Activated naive CD4-positive, alpha-beta T cell treated with anti-CD3 and anti-CD28 coated beads, Interleukin-2, amount 50 U/mL, for 72 hours (primary cell): ENCODE measurements around the gene PLXNC1. TPM values are rescaled to one million over a fixed set of nuclear protein-coding genes. Genes with fewer than 3 reads are reported as not detected.

Source experiments
- ATAC-seq, 2 donors: fragments of 150-1000 bp; cut with Tn5 transposase; 2 replicates each; pipeline ENCODE4 v1.10.0; 2021; ENCODE audit warnings: mild to moderate bottlenecking in 2 of 2, moderate library complexity in 2 of 2
- DNase-seq, 2 donors: peaks; one replicate each; pipeline ENCODE4 v3.0.0; 2021 to 2022; ENCODE audit warnings: low spot score in 2 of 2
- H3K27ac Mint-ChIP-seq, 2 donors: one replicate each; pipeline ENCODE4 v1.8.0; 2022; ENCODE audit warnings: mild to moderate bottlenecking in 2 of 2, mixed read lengths in 2 of 2
- H3K36me3 Mint-ChIP-seq, 2 donors: one replicate each; pipeline ENCODE4 v1.8.0; 2022; ENCODE audit warnings: mixed read lengths in 2 of 2
- H3K9me3 Mint-ChIP-seq, 2 donors: one replicate each; pipeline ENCODE4 v1.8.0; 2022; ENCODE audit warnings: mixed read lengths in 2 of 2
- total RNA-seq, 2 donors: library from RNA; stranded (reverse); gene quantifications; one replicate each; pipeline ENCODE4 v1.2.3, GENCODE V29; 2022

The PLXNC1 gene
- total RNA-seq, 2 donors from 2014 or later: 3.1 to 9.2 TPM

- DNase-seq (no peak), ATAC-seq (peak in 1 of 2 donors; percentile 11)
- H3K27ac Mint-ChIP-seq: no peak overlapping the region
Observed at GRCh38 chr12:94148739-94149118, 352 bp downstream of the PLXNC1 start.

GRCh38 chr12:94149119-94149780 lies 873 bp downstream of the PLXNC1 start:
- peak in 1 of 2 donors; percentile 59 for DNase-seq
- peak; percentile 25 to 42 for ATAC-seq
- H3K36me3 Mint-ChIP-seq: peaks cover 0 to 8% of the 10 kb centered on the region in 2 donors
- no peaks in the 10 kb centered on the region for H3K9me3 Mint-ChIP-seq
- H3K27ac Mint-ChIP-seq: peak overlapping the region in 1 of 2 donors; percentile 64

More at GRCh38 chr12:94148739-94149118, 352 bp downstream of the PLXNC1 start:
- Mint-ChIP-seq H3K9me3 (no peaks in the 10 kb centered on the region), H3K36me3 (peaks cover 0 to 4% of the 10 kb centered on the region in 2 donors)

- H3K36me3 Mint-ChIP-seq: peaks cover 0 to 8% of the 10 kb centered on the region in 2 donors
- peak in 1 of 2 donors; percentile 13 for ATAC-seq
- H3K27ac Mint-ChIP-seq: peak overlapping the region in 1 of 2 donors; percentile 64
Observed at GRCh38 chr12:94149781-94150239, 1.4 kb downstream of the PLXNC1 start.

GRCh38 chr12:94150240-94151121 lies 2.1 kb downstream of the PLXNC1 start:
- Mint-ChIP-seq H3K9me3 (no peaks in the 10 kb centered on the region), H3K27ac (no peak overlapping the region), H3K36me3 (peaks cover 0 to 8% of the 10 kb centered on the region in 2 donors)
- ATAC-seq (peak in 1 of 2 donors; percentile 4), DNase-seq (peak in 1 of 2 donors; percentile 21)

More at GRCh38 chr12:94149781-94150239, 1.4 kb downstream of the PLXNC1 start:
- no peak for DNase-seq
- H3K9me3 Mint-ChIP-seq: no peaks in the 10 kb centered on the region

GRCh38 chr12:94151582-94151981 lies 3.2 kb downstream of the PLXNC1 start:
- Mint-ChIP-seq H3K36me3 (peaks cover 0 to 8% of the 10 kb centered on the region in 2 donors), H3K27ac (no peak overlapping the region), H3K9me3 (no peaks in the 10 kb centered on the region)
- no peak for DNase-seq
- no peak for ATAC-seq

GRCh38 chr12:94152292-94153078 lies 4.1 kb downstream of the PLXNC1 start:
- ATAC-seq (no peak), DNase-seq (no peak)
- peaks cover 0 to 8% of the 10 kb centered on the region in 2 donors for H3K36me3 Mint-ChIP-seq
- no peaks in the 10 kb centered on the region for H3K9me3 Mint-ChIP-seq
- H3K27ac Mint-ChIP-seq: no peak overlapping the region

- peaks cover 6 to 11% of the 10 kb centered on the region in 2 donors for H3K36me3 Mint-ChIP-seq
Observed at GRCh38 chr12:94157181-94157580, 8.8 kb downstream of the PLXNC1 start.

GRCh38 chr12:94157981-94158411 lies 9.6 kb downstream of the PLXNC1 start:
- ATAC-seq (no peak), DNase-seq (no peak)
- Mint-ChIP-seq H3K36me3 (peaks cover 13 to 16% of the 10 kb centered on the region in 2 donors), H3K27ac (peak overlapping the region in 1 of 2 donors; percentile 84), H3K9me3 (peaks cover 4 to 9% of the 10 kb centered on the region in 2 donors)

More at GRCh38 chr12:94157181-94157580, 8.8 kb downstream of the PLXNC1 start:
- DNase-seq (no peak), ATAC-seq (no peak)
- Mint-ChIP-seq H3K9me3 (peaks cover 3 to 4% of the 10 kb centered on the region in 2 donors), H3K27ac (no peak overlapping the region)

GRCh38 chr12:94158666-94159065 lies 10.3 kb downstream of the PLXNC1 start:
- ATAC-seq (no peak), DNase-seq (no peak)
- peaks cover 12 to 13% of the 10 kb centered on the region in 2 donors for H3K36me3 Mint-ChIP-seq
- H3K9me3 Mint-ChIP-seq: peaks cover 4 to 9% of the 10 kb centered on the region in 2 donors
- H3K27ac Mint-ChIP-seq: no peak overlapping the region

GRCh38 chr12:94162108-94162507 lies 13.7 kb downstream of the PLXNC1 start:
- Mint-ChIP-seq H3K36me3 (peaks cover 8 to 13% of the 10 kb centered on the region in 2 donors), H3K27ac (no peak overlapping the region), H3K9me3 (peaks cover 4 to 9% of the 10 kb centered on the region in 2 donors)
- ATAC-seq: no peak
- no peak for DNase-seq

- peaks cover 8 to 13% of the 10 kb centered on the region in 2 donors for H3K36me3 Mint-ChIP-seq
- peaks cover 4 to 9% of the 10 kb centered on the region in 2 donors for H3K9me3 Mint-ChIP-seq
- DNase-seq (no peak), ATAC-seq (no peak)
- H3K27ac Mint-ChIP-seq: no peak overlapping the region
Observed at GRCh38 chr12:94163850-94164249, 15.5 kb downstream of the PLXNC1 start.

- H3K36me3 Mint-ChIP-seq: peaks cover 8 to 14% of the 10 kb centered on the region in 2 donors
- H3K27ac Mint-ChIP-seq: no peak overlapping the region
- DNase-seq (no peak), ATAC-seq (no peak)
- H3K9me3 Mint-ChIP-seq: peaks cover 4 to 9% of the 10 kb centered on the region in 2 donors
Observed at GRCh38 chr12:94165138-94165537, 16.8 kb downstream of the PLXNC1 start.

GRCh38 chr12:94165670-94166364 lies 17.4 kb downstream of the PLXNC1 start:
- DNase-seq: no peak
- ATAC-seq: peak in 1 of 2 donors; percentile 28
- Mint-ChIP-seq H3K36me3 (peaks cover 8 to 18% of the 10 kb centered on the region in 2 donors), H3K9me3 (peaks cover 4 to 9% of the 10 kb centered on the region in 2 donors), H3K27ac (no peak overlapping the region)

- Mint-ChIP-seq H3K9me3 (peaks cover under 1 to 5% of the 10 kb centered on the region in 2 donors), H3K36me3 (peaks cover 12% of the 10 kb centered on the region in 2 donors), H3K27ac (no peak overlapping the region)
- DNase-seq (no peak), ATAC-seq (no peak)
Observed at GRCh38 chr12:94167071-94167755, 18.8 kb downstream of the PLXNC1 start.

- no peaks in the 10 kb centered on the region for H3K9me3 Mint-ChIP-seq
- H3K36me3 Mint-ChIP-seq: peaks cover 6 to 8% of the 10 kb centered on the region in 2 donors
- ATAC-seq: no peak
- DNase-seq: no peak
- H3K27ac Mint-ChIP-seq: no peak overlapping the region
Observed at GRCh38 chr12:94167756-94168416, 19.5 kb downstream of the PLXNC1 start.
